Measurements from ENCODE around the gene GABBR1. TPM values are rescaled to one million over a fixed set of nuclear protein-coding genes. Genes with fewer than 3 reads are reported as not detected.

Gene GABBR1
- total and polyA plus RNA-seq, 2 of the 13 experiments (the other 11 are each of a cell fraction or from before 2014, with no cell fraction given), result 0.07 to 0.37 TPM

DNA sequence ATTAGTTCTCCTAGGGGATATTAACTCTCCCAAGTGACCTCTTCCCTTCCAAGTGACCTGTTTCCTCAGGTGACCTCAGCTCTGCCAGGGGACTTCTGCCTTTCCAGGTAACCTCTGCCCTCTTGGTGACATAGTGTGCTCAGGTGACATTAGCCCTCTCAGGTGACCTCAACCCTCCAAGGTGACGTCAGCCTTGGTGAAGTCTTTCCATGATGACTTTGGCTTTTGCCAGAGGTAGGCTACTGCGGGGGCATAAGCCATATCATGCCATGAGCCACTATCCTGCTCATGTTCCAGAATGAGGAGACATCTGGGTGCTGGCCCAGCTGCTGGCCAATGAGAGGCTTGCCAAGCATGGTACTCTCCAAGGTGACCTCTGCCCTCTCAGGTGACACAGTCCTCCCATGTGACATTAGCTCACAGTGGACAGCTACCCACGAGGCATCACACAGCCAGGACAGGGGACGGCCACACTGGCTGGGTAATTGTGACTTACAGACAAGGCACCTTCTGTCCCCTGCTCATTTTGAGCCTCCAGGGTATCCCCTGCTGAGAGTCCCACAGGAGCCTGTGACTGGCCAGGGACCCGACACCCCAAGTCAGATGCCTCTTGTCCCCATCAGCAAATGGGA lies 104.6 kb downstream of the GABBR1 start:
- no TSS peak for BruUV-seq (replicated peaks)
- no peak for TF ChIP-seq CAMTA2 (CRISPR knock-in tag; IDR thresholded peaks at IDR 0.05; ENCODE audit: borderline replicate concordance)
- TF ChIP-seq ATF7 (IDR thresholded peaks at IDR 0.05), result peak; percentile 78
- TF ChIP-seq ATF7 (CRISPR knock-in tag; IDR thresholded peaks at IDR 0.05), result no peak
- TF ChIP-seq NPAS2 (CRISPR knock-in tag; IDR thresholded peaks at IDR 0.05; ENCODE audit: borderline replicate concordance), result no peak
- TF ChIP-seq SAP130 (CRISPR knock-in tag; IDR thresholded peaks at IDR 0.05; ENCODE audit: low read depth), result no peak
- no peak for TF ChIP-seq HOXA9 (CRISPR knock-in tag; IDR thresholded peaks at IDR 0.05; ENCODE audit: borderline replicate concordance)
- TF ChIP-seq, protein P1, sequence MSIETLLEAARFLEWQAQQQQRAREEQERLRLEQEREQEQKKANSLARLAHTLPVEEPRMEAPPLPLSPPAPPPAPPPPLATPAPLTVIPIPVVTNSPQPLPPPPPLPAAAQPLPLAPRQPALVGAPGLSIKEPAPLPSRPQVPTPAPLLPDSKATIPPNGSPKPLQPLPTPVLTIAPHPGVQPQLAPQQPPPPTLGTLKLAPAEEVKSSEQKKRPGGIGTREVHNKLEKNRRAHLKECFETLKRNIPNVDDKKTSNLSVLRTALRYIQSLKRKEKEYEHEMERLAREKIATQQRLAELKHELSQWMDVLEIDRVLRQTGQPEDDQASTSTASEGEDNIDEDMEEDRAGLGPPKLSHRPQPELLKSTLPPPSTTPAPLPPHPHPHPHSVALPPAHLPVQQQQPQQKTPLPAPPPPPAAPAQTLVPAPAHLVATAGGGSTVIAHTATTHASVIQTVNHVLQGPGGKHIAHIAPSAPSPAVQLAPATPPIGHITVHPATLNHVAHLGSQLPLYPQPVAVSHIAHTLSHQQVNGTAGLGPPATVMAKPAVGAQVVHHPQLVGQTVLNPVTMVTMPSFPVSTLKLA (IDR thresholded peaks at IDR 0.05), result peak; percentile 46; the same call in 1 of the 2 replicates
- TF ChIP-seq HMG20B (CRISPR knock-in tag; conservative IDR thresholded peaks at IDR 0.05), result no peak
- TF ChIP-seq RNF2 (conservative IDR thresholded peaks at IDR 0.05; ENCODE audit: low read depth), result no peak
- TF ChIP-seq CREB1 (IDR thresholded peaks at IDR 0.05), result peak; percentile 90
- no peak for TF ChIP-seq CREB1 (CRISPR knock-in tag; IDR thresholded peaks at IDR 0.05)
- no peaks in the 10 kb centered on the region for H3K36me3 ChIP-seq (replicated peaks in 1 of 2; ENCODE audit: control insufficient read depth in 1 of 2, insufficient read depth in 2 of 2, low read length in 2 of 2)
- in situ Hi-C loops (cut with HindIII; ENCODE audit: extremely low pct_ligation_motif_present, low pct_unique_long_range_greater_than_20kb), result no loop called here
- intact Hi-C loops (cut with micrococcal nuclease; ENCODE audit: unreplicated experiment), result no loop called here
- H4K20me1 ChIP-seq (ENCODE audit: insufficient read depth, low read length), result no peaks in the 10 kb centered on the region
- no peak for FAIRE-seq
- CTCF ChIA-PET (ENCODE audit: low intra/inter-chr PET ratio, low total read pairs), result no interaction called here
- H2AFZ ChIP-seq (ENCODE audit: low read length), result no peak overlapping the region
- DNase-seq (ENCODE audit: low spot score), result no peak
- ATAC-seq, result no peak
- H3K79me2 ChIP-seq (ENCODE audit: insufficient read depth, low read length), result no peaks in the 10 kb centered on the region
- no peak overlapping the region for H3K9ac ChIP-seq (ENCODE audit: insufficient read depth, low read depth, low read length)
- H3K4me2 ChIP-seq (ENCODE audit: low read depth, low read length), result no peak overlapping the region
- no peak overlapping the region for H3K4me3 ChIP-seq (replicated peaks in 1 of 3; ENCODE audit: insufficient read depth in 1 of 3, low read depth in 2 of 3, low read length in 3 of 3)
- H3K9me3 ChIP-seq (ENCODE audit: low read length), result no peaks in the 10 kb centered on the region
- 0% methylated on average over 1 of the region's 5 CpGs for WGBS (ENCODE audit: low lambda C conversion rate)
- no peaks in the 10 kb centered on the region for H3K4me1 ChIP-seq (ENCODE audit: insufficient read depth, low read length)
- no peak overlapping the region for H3K27ac ChIP-seq (ENCODE audit: extremely low read length, insufficient read depth, low read length)
- H3K27me3 ChIP-seq (ENCODE audit: control insufficient read depth in 1 of 2, insufficient read depth in 2 of 2, low read length in 2 of 2), result no peaks in the 10 kb centered on the region
- POLR2A ChIA-PET, result no interaction called here
